Type B pancreatic cell (in vitro differentiated cells): ENCODE results near the gene SLC38A6. TPM values are rescaled to one million over a fixed set of nuclear protein-coding genes. Genes with fewer than 3 reads are reported as not detected.

Source experiments
- DNase-seq: peaks from one replicate; pipeline ENCODE4 v3.0.0; 2021; ENCODE audit warnings: mixed read lengths; ENCODE audit not compliant: unreplicated experiment; ENCODE audit errors: extremely low spot score
- H3K27ac Mint-ChIP-seq: 2 replicates; pipeline ENCODE4 v1.8.0; 2021; ENCODE audit warnings: mild to moderate bottlenecking, mixed read lengths
- H3K27me3 Mint-ChIP-seq: 2 replicates; pipeline ENCODE4 v1.8.0; 2021; ENCODE audit warnings: mixed read lengths
- H3K36me3 Mint-ChIP-seq: 2 replicates; pipeline ENCODE4 v1.8.0; 2021; ENCODE audit warnings: mixed read lengths
- H3K4me1 Mint-ChIP-seq: one replicate; pipeline ENCODE4 v1.8.0; 2021; ENCODE audit warnings: mixed read lengths; ENCODE audit not compliant: unreplicated experiment
- H3K4me3 Mint-ChIP-seq: 2 replicates; pipeline ENCODE4 v1.8.0; 2021; ENCODE audit warnings: mild to moderate bottlenecking, mixed read lengths
- H3K9me3 Mint-ChIP-seq: 2 replicates; pipeline ENCODE4 v1.8.0; 2021; ENCODE audit warnings: mixed read lengths
- total RNA-seq: library from RNA; stranded (reverse); gene quantifications from 2 replicates; pipeline ENCODE4 v1.2.1, GENCODE V29; 2021; ENCODE audit warnings: low replicate concordance
- TF ChIP-seq, protein P1 (sequence below): fragments of 200-600 bp; sonication (generic); conservative IDR thresholded peaks from 2 replicates; pipeline ENCODE4 v1.5.0; 2021; ENCODE audit warnings: antibody characterized with exemption, mild to moderate bottlenecking

The SLC38A6 gene
- total RNA-seq, 1 donor from 2014 or later = 19.1 TPM

DNA sequence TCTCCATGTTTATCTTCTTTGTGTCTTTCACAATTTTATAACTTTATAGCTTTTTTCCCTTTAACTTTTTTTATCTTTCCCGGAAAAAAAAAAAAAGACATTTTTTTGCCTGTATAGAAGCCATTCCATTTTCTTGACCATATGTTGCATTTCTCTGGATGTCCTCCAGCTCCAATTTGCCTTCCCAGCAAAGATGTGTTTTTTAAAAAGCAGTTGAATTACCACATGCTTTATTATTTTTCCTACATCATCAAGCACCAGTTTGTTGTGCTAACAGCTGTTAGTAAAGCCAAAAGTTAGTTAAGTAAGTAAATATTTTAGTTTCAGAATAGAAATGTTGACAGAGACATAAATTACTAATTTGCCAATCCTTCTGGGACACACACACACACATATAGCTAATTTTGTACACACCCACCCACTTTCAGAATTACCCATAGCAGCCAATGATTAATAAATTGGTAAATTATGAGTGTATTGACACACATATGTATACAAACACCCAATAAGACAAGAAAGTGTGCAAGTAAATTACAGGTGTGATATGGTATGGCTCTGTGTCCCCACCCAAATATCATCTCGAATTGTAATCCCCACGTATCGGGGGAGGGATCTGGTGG, 118.3 kb downstream of the SLC38A6 start:
- H3K4me1 Mint-ChIP-seq = peaks cover 39% of the 10 kb centered on the region
- no peak overlapping the region for H3K27ac Mint-ChIP-seq
- TF ChIP-seq, protein P1, sequence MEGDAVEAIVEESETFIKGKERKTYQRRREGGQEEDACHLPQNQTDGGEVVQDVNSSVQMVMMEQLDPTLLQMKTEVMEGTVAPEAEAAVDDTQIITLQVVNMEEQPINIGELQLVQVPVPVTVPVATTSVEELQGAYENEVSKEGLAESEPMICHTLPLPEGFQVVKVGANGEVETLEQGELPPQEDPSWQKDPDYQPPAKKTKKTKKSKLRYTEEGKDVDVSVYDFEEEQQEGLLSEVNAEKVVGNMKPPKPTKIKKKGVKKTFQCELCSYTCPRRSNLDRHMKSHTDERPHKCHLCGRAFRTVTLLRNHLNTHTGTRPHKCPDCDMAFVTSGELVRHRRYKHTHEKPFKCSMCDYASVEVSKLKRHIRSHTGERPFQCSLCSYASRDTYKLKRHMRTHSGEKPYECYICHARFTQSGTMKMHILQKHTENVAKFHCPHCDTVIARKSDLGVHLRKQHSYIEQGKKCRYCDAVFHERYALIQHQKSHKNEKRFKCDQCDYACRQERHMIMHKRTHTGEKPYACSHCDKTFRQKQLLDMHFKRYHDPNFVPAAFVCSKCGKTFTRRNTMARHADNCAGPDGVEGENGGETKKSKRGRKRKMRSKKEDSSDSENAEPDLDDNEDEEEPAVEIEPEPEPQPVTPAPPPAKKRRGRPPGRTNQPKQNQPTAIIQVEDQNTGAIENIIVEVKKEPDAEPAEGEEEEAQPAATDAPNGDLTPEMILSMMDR = no peak
- no peaks in the 10 kb centered on the region for H3K36me3 Mint-ChIP-seq
- H3K27me3 Mint-ChIP-seq = no peaks in the 10 kb centered on the region
- DNase-seq = no peak
- H3K4me3 Mint-ChIP-seq = no peak overlapping the region
- no peaks in the 10 kb centered on the region for H3K9me3 Mint-ChIP-seq

DNA sequence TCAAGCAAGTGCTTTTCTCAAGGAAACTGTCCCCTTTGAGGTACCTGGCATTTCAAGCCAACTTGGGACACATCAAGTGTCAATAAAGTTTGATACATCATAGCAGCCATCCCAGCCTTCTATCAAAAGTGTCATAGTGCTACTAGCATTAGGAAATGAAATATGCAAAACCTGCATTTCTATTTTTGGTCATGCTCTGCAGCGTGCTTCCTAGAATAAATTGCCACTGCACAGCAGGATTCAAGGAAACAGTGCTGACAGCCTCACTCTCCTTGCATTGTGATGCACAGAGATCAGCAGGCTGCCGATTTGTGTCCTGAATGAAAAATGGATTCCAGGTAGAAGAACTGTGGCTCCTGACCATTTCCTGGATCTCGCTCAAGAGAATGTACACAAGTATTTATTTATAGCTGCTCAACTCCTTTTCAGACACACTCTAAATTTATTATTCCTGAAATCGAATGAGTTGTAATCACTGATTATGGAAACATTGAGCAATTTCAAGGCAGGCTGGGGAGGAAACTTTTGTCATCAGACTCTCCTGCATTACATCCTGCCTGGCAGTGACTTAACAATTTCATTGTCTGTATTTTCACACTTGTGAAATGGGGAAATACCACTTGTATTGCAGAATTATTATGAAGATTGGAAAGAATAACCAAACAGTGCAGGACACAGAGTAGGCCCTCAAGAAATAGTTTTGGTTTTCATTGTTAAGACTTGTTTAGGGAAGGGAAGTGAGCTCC, 120.9 kb downstream of the SLC38A6 start:
- H3K4me3 Mint-ChIP-seq = no peak overlapping the region
- H3K9me3 Mint-ChIP-seq = no peaks in the 10 kb centered on the region
- H3K27me3 Mint-ChIP-seq = no peaks in the 10 kb centered on the region
- TF ChIP-seq, protein P1 = no peak
- no peaks in the 10 kb centered on the region for H3K36me3 Mint-ChIP-seq
- peaks cover 39% of the 10 kb centered on the region for H3K4me1 Mint-ChIP-seq
- peak overlapping the region; percentile 91 for H3K27ac Mint-ChIP-seq
- DNase-seq = no peak

Other genes starting within 250 kb of the SLC38A6 start
- gene MNAT1, start 246.5 kb upstream of the SLC38A6 start, total RNA-seq = 24.9 and 32.7 TPM in 2 replicates
- 15.2 and 19.8 TPM in 2 replicates for gene TRMT5, start 166 bp upstream of the SLC38A6 start, total RNA-seq